ENCODE measurements around the gene NLRP6. TPM values are rescaled to one million over a fixed set of nuclear protein-coding genes. Genes with fewer than 3 reads are reported as not detected.

Gene NLRP6
- total RNA-seq, 1 donor from 2014 or later, result not detected

DNA sequence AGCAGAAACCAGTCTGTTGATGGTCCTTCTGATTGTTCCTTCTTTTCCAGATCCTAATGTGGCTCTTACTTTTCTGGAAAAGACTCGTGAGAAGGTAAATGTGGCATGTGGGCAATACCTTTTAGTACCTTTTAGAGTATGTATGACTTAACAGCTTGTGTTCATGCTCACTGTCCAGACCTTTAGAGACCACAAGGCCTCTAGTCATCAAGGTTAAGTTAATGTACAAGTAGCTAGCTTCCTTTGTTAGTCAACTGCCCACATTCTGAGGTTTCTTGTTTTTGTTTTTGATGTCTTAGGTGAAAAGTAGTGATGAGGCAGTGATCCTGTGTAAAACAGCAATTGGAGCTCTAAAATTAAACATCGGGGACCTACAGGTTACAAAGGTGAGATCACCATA is 33.8 kb upstream of the NLRP6 start:
- H3K4me3 Mint-ChIP-seq, result no peak overlapping the region
- no peaks in the 10 kb centered on the region for H3K4me1 Mint-ChIP-seq
- peaks cover 17% of the 10 kb centered on the region for H3K36me3 Mint-ChIP-seq (ENCODE audit: low read depth)
- DNase-seq (ENCODE audit: low read depth, low spot score), result no peak
- H3K27me3 Mint-ChIP-seq (ENCODE audit: low read depth), result no peaks in the 10 kb centered on the region
- H3K27ac Mint-ChIP-seq (ENCODE audit: unreplicated experiment), result no peak overlapping the region
- no peaks in the 10 kb centered on the region for H3K9me3 Mint-ChIP-seq
- TF ChIP-seq, protein P1, sequence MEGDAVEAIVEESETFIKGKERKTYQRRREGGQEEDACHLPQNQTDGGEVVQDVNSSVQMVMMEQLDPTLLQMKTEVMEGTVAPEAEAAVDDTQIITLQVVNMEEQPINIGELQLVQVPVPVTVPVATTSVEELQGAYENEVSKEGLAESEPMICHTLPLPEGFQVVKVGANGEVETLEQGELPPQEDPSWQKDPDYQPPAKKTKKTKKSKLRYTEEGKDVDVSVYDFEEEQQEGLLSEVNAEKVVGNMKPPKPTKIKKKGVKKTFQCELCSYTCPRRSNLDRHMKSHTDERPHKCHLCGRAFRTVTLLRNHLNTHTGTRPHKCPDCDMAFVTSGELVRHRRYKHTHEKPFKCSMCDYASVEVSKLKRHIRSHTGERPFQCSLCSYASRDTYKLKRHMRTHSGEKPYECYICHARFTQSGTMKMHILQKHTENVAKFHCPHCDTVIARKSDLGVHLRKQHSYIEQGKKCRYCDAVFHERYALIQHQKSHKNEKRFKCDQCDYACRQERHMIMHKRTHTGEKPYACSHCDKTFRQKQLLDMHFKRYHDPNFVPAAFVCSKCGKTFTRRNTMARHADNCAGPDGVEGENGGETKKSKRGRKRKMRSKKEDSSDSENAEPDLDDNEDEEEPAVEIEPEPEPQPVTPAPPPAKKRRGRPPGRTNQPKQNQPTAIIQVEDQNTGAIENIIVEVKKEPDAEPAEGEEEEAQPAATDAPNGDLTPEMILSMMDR (conservative IDR thresholded peaks at IDR 0.05), result no peak

DNA sequence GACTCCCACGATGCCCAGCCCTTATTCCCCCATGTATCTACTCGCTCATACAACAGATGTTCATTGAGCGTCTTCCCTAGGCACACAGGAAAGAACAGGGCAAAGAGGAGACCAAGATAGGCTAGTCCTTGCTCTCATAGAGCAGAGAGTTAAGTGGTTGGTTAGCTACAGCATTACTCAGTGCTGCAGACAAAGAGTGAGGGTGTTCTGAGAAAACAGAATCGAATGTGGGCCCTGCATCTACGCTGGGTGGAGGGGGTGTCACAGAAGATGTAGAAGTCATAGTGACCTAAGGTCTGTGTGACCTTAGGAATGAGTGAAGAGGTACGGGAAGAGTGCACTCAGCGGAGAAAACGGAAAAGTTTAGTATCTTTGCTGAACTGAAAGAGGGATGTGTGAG is 29.1 kb upstream of the NLRP6 start:
- TF ChIP-seq, protein P1 (conservative IDR thresholded peaks at IDR 0.05), result no peak
- H3K36me3 Mint-ChIP-seq (ENCODE audit: low read depth), result peaks cover 21% of the 10 kb centered on the region
- H3K27me3 Mint-ChIP-seq (ENCODE audit: low read depth), result no peaks in the 10 kb centered on the region
- no peaks in the 10 kb centered on the region for H3K9me3 Mint-ChIP-seq
- H3K4me1 Mint-ChIP-seq, result peaks cover 4% of the 10 kb centered on the region
- no peak for DNase-seq (ENCODE audit: low read depth, low spot score)
- no peak overlapping the region for H3K27ac Mint-ChIP-seq (ENCODE audit: unreplicated experiment)
- H3K4me3 Mint-ChIP-seq, result no peak overlapping the region

DNA sequence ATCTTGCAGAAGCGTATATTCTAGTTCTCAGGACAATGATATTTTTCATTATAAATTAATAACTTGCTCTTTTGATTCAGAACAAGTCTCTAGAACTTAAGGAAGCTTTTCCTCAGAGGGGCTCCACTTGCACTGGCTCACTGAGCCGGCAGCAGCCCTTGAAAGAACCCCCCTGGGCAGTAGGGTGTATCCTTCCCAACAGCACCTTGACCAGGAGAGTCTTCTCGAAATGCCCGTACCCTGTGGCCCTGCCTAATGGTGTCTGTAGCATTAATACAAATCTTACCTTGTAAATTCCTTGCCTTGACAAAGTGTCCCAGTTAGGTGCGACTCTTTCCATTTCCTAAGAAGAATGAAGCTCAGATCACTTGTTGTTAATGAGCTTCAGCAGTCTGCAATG is 27.9 kb upstream of the NLRP6 start:
- Mint-ChIP-seq H3K27me3 (ENCODE audit: low read depth) (no peaks in the 10 kb centered on the region), H3K36me3 (ENCODE audit: low read depth) (peaks cover 19% of the 10 kb centered on the region), H3K4me1 (peaks cover 4% of the 10 kb centered on the region), H3K4me3 (no peak overlapping the region), H3K9me3 (no peaks in the 10 kb centered on the region), H3K27ac (ENCODE audit: unreplicated experiment) (no peak overlapping the region)
- TF ChIP-seq, protein P1 (conservative IDR thresholded peaks at IDR 0.05), result no peak
- no peak for DNase-seq (ENCODE audit: low read depth, low spot score)

DNA sequence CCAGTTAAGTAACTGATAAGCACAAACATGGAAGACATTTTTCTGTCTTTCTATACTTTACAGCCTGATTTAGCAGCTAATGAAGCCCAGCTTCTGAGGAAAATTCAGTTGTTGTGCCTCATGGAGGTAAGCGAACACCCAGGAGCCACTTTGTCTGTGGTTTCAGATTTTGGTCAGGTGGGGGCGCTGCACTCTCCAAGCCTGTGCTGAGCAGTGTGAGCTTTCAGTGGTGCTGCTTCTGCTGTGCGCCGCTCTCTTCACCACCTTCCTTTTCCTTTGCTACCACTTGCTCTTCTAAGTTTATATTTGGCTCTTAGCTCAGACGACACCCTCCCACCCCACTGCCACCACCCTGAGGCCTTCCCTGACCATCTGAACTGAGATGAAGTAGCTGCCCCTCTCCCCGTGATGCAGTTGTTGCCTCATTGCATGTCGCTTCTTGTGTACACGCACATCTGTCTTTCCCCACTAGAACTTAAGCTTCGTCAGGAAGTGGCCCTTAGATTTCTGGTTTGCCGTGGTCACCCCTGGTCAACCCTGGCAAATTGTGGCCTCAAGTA is 27.4 kb upstream of the NLRP6 start:
- Mint-ChIP-seq H3K4me3 (no peak overlapping the region), H3K27ac (ENCODE audit: unreplicated experiment) (no peak overlapping the region), H3K36me3 (ENCODE audit: low read depth) (peaks cover 21% of the 10 kb centered on the region)

DNA sequence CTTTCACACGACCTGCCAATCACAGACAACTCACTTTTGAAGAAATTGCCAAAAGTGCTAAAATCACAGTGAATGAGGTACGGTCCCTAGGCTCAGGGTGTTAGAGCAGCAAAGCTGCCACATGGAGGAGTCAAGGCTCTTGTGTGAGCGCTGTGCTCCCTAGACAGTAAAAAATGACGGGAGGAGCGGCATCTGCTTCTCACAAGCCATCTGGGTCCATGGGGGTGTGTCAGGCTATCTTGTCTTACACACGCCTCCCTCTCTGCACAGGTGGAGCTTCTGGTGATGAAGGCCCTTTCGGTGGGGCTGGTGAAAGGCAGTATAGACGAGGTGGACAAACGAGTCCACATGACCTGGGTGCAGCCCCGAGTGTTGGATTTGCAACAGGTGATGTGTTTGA is 26.7 kb upstream of the NLRP6 start:
- peaks cover 2% of the 10 kb centered on the region for H3K27me3 Mint-ChIP-seq (ENCODE audit: low read depth)

More for the DNA sequence above, 27.4 kb upstream of the NLRP6 start:
- Mint-ChIP-seq H3K27me3 (ENCODE audit: low read depth) (peaks cover 2% of the 10 kb centered on the region), H3K4me1 (peaks cover 4% of the 10 kb centered on the region), H3K9me3 (no peaks in the 10 kb centered on the region)
- DNase-seq (ENCODE audit: low read depth, low spot score), result peak; percentile 57
- TF ChIP-seq, protein P1 (conservative IDR thresholded peaks at IDR 0.05), result peak; percentile 74

More for the DNA sequence above, 26.7 kb upstream of the NLRP6 start:
- Mint-ChIP-seq H3K4me1 (peaks cover 4% of the 10 kb centered on the region), H3K27ac (ENCODE audit: unreplicated experiment) (no peak overlapping the region), H3K9me3 (no peaks in the 10 kb centered on the region), H3K36me3 (ENCODE audit: low read depth) (peaks cover 20% of the 10 kb centered on the region), H3K4me3 (no peak overlapping the region)
- TF ChIP-seq, protein P1 (conservative IDR thresholded peaks at IDR 0.05), result no peak
- no peak for DNase-seq (ENCODE audit: low read depth, low spot score)
